LHCN-M2 (cell line): Measurements from ENCODE around the gene ANKFY1. TPM values are rescaled to one million over a fixed set of nuclear protein-coding genes. Genes with fewer than 3 reads are reported as not detected.

ENCODE experiments used
- DNase-seq: peaks from one replicate; pipeline ENCODE4 v3.0.0-alpha.2; 2012; ENCODE audit warnings: low read depth
- polyA plus RNA-seq: library from polyadenylated mRNA; unstranded; fragments of >200 nt; gene quantifications from one replicate; pipeline ENCODE4 v1.2.1, GENCODE V29; 2012; ENCODE audit warnings: missing spikeins
- total RNA-seq: library from RNA; depleted of rRNA; stranded (reverse); fragments of >200 nt; gene quantifications from 2 replicates; pipeline ENCODE4 v1.2.3, GENCODE V29; 2014; rRNA removed

ANKFY1 gene, protein sequence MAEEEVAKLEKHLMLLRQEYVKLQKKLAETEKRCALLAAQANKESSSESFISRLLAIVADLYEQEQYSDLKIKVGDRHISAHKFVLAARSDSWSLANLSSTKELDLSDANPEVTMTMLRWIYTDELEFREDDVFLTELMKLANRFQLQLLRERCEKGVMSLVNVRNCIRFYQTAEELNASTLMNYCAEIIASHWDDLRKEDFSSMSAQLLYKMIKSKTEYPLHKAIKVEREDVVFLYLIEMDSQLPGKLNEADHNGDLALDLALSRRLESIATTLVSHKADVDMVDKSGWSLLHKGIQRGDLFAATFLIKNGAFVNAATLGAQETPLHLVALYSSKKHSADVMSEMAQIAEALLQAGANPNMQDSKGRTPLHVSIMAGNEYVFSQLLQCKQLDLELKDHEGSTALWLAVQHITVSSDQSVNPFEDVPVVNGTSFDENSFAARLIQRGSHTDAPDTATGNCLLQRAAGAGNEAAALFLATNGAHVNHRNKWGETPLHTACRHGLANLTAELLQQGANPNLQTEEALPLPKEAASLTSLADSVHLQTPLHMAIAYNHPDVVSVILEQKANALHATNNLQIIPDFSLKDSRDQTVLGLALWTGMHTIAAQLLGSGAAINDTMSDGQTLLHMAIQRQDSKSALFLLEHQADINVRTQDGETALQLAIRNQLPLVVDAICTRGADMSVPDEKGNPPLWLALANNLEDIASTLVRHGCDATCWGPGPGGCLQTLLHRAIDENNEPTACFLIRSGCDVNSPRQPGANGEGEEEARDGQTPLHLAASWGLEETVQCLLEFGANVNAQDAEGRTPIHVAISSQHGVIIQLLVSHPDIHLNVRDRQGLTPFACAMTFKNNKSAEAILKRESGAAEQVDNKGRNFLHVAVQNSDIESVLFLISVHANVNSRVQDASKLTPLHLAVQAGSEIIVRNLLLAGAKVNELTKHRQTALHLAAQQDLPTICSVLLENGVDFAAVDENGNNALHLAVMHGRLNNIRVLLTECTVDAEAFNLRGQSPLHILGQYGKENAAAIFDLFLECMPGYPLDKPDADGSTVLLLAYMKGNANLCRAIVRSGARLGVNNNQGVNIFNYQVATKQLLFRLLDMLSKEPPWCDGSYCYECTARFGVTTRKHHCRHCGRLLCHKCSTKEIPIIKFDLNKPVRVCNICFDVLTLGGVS
- total RNA-seq, result 21.3 and 26.5 TPM in 2 replicates
- polyA plus RNA-seq, result 17.3 TPM

DNA sequence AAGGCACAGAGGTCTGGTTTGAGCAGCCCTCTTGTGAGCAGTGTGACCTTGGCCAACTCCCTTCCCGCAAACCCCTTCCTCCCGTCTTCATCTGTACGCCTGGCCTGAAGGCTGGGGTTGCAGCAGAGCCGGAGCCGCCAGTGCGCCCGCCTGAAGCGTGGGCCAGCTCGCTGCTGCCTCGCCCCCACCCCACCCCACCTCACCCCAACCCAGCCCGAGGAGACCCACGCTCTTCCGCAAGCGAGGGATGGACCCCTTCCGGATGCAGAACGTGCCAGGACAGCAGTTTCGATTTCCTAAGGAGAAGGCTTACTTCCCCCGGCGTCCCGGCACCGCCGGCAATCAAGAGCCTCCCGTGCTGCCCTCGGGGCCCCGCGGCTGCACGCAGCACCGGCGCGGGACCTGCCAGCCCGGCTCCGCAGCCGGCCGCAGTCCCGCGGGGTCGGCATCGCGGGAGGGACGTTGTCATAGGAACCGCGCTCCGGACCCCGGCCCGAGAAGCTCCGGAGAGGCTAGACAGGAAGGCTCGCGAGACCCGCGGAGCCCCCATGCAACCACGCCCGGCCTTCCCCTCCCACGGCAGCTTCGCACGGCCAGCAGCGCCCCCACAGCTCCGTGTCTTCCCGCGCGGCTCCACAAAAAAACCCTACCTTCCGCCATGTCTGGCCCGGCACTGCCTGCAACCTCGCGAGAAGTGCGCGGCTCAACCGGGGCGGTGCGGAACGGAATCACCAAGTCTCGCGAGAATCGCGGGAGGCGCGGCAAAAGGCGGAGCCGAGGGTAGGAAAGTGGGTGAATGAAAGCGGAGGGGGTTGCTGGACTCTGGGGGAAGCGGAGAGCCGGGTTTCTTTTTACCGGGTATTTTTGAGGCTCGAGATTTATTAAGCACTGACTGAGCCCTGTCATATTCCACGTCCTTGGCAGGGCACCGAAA, at the start of gene ANKFY1:
ANKFY1 (minus strand) TSS at position 698 of the 934 bp plus-strand sequence; CDS start at position 660, 38 bp downstream.
- DNase-seq, result peak; percentile 91

DNA sequence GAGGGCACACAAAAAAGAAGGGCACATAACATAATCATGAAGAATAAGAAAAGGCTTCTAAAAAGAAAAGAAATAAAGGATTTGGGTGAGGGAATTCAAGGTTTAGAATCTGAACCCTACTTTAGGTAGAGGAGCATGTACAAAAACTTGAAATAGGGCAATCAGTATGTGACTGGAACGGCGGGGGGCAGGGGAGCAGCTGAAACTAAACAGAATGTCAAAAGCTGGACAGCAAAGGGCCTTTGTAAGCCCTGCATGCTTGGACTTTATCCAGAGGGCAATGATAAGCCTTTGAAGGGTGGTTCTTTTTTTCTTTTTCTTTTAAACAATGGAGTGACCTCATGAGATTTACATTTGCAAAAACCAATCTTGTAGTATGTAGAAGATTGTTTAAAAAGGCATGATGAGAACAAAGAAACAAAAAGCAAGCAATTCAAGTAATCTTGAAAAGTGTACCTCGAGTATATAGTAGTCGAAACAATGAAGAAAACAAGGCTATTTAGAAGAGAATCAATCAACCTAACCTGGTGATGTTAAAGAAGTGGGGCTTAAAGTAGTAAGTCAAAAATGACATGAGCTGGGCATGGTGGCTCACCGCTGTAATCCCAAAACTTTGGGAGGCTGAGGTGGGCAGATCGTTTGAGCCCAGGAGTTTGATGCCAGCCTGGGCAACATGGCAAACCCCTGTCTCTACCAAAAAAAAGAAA, 46.7 kb upstream of the ANKFY1 start:
- no peak for DNase-seq

DNA sequence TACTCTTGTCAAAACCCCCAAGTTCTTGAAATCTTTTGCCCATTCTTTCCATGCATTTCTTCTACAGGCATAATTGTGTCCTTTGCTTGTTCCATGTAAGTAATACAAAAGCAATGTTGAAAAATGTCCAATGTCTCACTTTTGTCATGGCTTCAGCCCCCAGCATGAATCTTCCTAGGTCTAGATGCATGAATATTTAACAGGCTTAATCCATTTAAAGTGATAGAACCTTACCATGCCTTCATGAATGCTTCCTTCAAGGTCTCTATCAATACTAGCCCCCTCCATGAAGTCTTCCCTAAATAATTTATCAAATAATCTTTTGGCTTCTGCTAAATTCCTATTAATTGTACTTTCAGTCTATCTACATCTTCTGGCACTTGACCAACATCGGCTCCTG, 46.1 kb upstream of the ANKFY1 start:
- DNase-seq, result no peak

DNA sequence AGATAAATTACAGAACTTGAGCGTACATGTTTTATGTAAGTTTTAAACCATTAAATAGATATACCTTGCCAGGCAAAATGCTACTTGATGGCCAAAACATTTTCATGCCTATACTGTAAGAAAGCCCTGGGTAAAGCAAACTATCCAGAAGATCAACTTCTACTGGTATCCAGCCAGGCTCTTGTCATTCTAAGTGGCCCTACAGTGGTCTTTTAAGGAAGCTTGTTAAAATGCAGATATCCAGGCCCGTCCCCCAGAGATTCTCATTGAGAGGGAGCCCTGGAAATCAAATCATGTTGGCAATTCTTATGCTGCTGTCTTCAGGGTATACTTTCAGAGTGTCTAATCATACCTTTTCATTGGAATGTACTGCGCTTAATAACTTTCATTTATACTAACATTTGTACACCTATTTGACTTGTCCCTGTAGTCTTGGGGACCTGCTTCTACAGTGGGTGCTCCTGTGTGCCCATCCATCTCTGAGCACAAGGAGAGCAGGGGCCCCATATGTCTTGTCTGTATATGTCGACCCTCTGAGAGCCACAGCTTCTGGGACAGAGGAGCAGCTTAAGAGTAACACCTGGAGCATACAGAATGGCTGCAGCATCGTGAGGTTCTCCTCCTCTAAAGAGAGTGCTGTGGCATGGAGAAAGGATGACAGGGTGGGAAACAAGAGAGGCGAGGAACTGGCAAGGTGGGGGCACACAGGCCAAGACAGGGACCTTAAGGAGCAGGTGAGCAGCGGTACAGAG, 43.6 kb upstream of the ANKFY1 start:
- DNase-seq, result no peak

DNA sequence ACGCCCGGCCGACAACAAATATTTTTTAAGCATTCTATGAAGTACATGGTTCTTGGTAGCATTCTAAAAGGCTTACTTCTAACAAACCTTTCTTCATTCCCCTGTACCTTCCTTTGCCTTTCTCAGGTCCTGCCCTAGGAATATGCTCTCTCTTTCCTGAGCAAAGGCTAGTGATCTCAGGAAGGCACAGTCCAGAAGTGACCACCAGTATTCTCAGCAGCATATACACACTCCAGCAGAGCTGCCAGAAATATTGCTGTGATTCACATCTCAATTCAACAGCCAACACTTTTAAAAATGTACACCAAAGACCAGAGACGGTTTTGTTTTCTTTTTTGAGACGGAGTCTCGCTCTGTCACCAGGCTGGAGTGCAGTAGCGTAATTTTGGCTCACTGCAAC, 41.4 kb upstream of the ANKFY1 start:
- DNase-seq, result no peak

DNA sequence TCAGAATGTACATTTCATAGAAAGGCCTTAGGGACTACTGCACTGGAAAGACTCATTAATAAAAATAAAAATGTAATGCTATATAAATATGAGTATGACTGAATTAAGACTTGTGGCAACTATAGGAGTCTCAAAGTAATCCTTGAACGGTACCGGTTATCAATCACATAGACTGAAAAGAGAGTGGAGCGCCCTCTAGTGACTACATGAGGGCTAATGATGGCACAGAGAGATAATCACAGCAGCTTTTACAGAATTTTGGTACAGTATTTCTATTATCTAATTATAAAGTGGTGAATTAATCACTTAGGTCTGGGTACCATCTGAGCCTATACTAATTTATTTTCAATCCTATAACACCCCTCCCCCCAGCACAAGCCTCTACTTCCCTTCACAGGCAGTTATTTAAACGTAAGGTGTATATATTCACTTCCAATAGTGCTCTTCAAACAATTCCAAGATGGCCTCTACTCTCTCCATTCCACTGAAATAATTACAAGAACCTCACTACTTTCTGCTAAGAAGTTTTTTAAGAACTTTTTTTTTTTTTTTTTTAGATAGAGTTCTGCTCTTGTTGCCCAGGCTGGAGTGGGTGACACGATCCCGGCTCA, 40.7 kb upstream of the ANKFY1 start:
- DNase-seq, result peak; percentile 42

DNA sequence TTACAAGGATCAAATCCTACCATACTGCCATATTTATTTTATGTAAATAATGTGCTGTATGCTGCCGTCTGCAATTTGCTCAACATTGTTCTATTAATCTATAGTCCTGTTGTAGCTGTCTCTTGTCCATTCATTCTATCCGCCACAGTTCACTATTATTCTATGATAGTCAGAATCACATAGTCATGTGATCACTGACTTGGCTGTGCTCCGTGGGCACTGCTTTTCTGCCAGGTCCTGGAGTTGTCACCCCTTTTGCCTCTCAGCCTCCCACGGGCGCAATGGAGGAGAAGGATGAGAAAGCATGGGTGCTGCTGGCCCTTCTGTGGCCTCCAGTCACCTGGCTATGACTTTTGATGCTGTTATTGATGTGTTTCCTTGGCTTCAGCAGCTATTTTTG, 37.3 kb upstream of the ANKFY1 start:
- no peak for DNase-seq

DNA sequence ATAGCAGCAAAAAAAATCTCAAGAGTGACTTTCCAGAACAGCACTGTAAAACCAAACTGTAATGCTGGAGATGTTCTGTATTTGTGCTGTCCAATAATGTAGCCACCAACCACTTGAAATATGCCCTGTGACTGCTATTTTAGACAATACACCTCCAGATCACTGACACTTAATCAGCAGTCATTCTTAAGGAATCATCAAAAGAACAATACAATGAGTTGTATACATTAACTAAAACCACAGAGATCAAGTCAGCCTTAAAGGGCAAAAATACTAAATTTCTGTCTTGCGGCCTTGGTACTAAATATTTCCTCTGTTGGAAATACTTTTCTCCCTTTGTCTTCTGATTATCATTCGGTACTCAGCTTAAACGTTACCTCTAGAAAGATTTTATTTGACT, 33.6 kb upstream of the ANKFY1 start:
- no peak for DNase-seq

DNA sequence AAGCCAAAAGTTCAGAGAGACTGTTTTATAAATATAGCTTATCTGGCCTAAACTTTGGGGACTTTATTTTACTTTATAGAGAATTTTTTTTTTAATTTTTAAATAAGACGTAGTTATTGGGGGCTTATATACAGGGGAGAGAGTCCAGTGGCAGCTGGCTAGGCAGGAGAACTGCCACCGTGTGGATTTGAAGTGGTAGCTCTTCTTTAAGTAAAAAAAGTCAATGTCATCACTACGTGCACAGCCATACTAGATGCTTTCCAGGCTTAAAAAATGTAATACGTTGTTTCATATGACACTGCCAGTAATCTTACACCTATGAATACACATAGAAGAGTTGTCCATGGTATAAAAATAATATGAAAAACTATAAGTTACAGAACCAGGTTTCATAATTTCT, 31.9 kb upstream of the ANKFY1 start:
- no peak for DNase-seq

DNA sequence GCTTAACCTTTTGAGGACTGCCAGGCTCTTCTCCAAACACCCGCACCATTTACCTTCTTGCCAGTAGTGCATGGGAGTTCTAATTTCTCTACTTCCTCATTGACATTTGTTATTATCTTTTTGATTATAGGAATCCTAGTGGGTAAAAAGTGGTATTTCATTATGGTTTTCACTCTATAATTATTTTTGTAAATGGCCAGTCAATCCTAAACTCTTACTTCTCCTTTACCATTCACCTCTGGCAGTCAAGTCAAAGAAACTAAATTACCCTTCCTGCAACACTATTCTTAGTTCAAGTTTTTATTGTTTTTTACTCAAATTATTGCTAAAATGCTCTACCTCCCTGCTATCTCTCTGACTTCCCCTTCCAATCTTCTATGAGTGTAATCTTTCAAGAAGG, 29.8 kb upstream of the ANKFY1 start:
- DNase-seq, result no peak

DNA sequence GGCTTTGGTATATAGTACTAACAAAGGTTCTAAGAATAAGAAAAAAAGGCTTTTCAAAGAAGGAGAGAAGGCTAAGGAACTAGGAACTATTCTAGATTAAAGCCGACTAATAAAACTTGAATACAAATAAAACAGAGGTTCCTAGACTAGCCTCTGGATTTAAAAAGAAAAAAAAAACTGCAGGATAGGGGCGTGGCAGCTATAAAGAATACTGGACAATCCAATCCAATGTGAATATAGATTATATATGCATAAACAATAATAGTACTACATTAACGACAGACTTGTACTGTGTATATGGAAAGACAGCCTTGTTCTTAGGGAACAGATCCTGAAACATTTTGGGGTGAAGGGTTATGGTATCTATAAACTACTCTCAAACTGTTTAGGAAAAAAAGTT, 23.9 kb upstream of the ANKFY1 start:
- no peak for DNase-seq

DNA sequence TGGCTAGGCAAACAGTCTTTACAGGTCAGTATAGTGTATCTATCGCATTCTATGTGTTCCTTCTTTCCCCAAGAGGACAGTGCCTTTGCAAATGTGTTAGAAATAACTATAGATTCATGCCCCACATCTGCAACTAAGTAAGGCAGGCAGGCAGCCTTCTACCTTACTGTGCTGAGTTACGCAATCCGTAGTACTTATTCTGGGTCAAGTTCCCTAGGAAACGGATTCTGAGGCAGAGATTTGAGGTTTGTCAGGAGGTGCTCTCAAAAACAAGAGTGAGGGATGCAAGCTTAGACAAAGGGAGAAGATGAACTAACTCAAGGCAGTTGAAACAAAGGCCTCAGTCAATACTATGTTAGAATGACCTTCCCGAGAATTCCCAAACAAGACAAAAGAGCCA, 12.7 kb upstream of the ANKFY1 start:
- DNase-seq, result no peak

DNA sequence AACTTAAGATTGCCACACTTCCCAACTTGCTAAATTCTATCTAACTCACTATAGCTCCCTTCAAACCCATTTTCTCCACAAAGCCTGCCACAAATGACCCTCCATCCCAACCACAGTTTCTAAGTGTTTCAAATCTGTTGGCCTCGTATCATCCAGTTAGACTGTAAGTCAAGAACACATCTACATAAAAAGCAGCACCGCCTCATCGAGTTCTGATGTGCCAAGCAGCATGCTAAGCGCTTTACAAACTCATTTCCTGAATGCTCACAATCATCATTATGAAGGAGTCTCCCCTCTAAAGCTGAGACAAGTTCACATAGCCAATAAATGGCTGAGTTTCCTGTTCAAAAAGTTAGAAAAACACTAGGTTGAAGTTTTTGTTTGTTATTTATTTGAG, 9.2 kb upstream of the ANKFY1 start:
- DNase-seq, result no peak

DNA sequence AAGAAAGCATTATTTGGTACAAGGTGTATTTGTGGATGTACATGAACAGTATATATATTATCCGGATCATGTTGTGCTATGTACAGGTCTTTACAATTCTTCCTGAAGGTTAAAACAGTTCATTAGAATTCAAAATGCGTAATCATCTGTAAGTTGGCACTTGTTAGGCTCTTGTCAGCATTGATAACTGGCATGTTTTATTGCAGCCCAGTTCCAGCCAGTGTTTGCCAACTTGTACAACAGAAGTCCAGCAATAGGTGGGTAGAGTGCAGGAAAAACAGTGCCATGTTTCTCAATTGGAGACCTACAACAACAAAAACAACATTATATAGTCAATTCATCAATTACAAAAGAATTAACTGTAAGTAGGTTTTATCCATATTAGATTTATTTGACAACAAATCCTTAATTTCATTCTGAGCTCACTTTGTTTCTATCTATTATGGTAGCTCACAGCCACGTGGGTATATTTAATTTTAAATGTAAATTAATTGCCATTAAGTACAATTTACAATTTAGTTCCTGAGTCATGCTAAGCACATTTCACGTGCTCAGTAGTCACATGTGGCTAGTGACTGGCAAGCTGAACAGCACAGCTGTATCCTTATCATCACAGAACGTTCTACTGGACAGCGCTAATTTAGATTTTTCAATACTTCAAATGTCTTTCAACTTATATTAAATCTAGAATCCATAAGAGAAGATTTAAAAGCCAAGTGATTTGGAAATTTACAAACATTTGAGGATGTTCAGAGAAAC, 8.6 kb upstream of the ANKFY1 start:
- no peak for DNase-seq

DNA sequence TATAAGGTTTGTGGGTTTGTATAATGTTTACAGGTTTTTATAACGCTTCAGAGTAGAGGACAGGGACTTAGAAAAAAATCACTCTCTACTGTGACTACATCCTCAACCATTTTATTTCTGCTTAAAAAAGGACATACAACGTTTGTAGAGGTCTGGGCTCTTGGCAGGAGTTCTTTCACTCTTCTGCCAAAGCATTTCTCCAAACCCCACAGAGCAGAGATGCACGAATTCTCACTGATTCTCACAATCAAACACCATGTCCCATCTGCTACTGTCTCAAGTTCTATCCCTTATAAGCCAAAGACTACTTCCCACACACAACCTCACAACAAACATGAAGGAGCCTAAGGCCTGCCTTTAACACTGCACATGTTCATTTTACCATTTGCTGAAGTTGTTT, 7.0 kb upstream of the ANKFY1 start:
- DNase-seq, result no peak

DNA sequence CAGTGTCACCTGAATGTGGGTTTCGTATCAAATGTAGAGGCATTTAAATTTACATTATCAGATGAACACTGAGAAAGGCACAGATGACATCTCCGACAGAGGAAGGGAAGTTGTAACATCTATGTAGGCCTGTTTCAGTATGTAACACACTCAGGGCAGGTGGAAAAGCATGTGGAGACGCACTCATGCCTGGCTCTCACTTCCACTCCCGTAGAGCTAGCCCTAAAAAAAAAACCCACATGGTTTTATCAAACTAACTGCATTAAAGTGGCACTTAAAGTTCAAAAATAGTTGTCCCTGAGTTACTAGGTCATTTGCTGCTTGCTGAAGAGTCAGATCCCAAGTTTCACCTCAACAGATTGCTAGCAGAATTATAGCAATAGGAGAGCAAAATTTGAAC, 6.1 kb upstream of the ANKFY1 start:
- DNase-seq, result no peak

DNA sequence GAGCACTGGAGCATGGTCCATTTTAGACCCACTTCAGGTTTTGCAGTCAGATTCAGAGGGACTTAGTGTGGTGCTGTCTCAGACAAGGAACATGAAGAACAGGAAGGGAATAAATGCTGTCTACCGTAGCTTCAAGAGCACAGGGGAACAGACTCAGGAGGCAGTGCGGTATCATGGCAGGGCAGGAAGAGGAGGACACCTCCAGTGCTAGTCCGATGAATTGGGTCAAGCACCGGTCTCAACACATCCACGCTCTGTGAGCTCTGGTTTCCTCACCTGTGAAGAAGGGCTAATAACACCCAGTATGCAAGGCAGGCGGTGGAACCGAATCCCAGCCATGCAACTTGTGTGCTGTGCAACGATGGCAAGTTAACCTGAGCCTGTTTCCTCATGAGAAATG, 3.6 kb upstream of the ANKFY1 start:
- DNase-seq, result no peak

DNA sequence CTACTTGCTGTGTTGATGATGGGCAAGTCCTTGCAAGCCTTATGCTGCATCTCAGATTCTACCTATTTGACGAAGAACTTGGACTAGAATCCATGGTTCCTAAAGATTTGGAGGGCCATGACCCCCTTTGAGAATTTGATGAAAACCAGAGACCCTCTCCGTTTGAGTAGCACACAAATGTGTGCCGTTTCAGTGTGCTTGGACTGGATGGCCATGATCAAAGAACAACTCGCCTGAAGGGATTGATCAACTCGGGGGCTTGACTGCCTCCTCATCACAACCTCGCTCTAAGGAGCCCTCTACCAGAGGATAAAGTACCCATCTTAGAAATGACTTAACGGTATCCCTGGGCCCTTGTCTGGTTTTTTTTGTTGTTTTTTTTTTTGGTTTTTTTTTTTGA, 2.8 kb upstream of the ANKFY1 start:
- no peak for DNase-seq
